Activated T-helper 9 cell treated with anti-CD3 and anti-CD28 coated beads, Interleukin-2, amount 50 U/mL, for 16 hours (primary cell): ENCODE data around the gene SLC25A46.
"Not testable (repeated sequence)": the region's sequence is repeated elsewhere in the genome, so short reads cannot be mapped to it uniquely, and the experiment has no call there.

ENCODE experiments used
- DNase-seq: peaks from one replicate; pipeline ENCODE4 v3.0.0-alpha.2; 2020; ENCODE audit warnings: low read depth

The SLC25A46 gene

DNA sequence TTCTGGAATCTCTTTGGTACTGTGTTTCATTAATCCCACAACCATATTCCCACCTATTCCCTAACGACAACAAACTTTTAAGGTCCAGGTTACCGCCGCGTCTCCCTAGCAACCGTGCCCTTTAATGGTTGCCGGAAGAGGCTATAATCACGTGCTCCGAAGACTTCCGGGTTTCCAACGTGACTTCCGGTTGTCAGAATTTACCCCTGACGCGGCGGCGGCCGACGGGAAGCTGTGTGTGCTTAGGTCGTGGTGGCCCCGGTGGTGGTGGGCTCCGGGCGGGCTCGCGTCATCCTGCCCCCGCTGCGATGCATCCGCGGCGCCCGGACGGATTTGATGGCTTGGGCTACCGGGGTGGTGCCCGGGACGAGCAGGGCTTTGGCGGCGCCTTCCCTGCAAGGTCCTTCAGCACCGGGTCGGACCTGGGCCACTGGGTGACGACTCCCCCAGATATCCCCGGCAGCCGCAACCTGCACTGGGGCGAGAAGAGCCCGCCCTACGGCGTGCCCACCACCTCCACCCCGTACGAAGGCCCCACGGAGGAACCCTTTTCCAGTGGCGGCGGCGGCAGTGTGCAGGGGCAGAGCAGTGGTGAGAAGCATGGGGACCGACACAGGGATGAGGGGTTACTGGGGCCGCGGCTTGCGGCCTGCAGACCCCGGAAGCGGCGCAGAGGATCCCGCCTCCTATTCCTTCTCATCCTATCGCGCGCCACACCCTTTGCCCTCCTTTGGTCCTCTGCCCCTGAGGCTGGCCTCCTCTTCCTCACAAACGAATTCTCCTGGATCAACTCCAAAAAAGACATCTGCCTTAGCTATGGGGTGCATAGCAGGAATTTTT is at the start of gene SLC25A46:
Gene SLC25A46 (plus strand): TSS at position 196 of the 840 bp plus-strand sequence. CDS start 113 bp downstream, at position 309.
- DNase-seq, result peak; percentile 78

- DNase-seq, result not testable (repeated sequence)
Measured at GRCh38 chr5:110690587-110690986, 48.2 kb upstream of the SLC25A46 start.

DNA sequence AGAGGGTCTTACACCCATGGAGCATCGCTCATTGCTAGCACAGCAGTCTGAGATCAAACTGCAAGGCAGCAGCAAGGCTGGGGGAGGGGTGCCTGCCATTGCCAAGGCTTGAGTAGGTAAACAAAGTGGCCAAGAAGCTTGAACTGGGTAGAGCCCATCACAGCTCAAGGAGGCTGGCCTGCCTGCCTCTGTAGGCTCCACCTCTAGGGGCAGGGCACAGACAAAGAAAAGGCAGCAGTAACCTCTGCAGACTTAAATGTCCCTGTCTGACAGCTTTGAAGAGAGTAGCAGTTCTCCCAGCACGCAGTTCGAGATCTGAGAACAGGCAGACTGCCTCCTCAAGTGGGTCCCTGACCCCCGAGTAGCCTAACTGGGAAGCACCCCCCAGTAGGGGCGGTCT is 46.1 kb upstream of the SLC25A46 start:
- DNase-seq, result not testable (repeated sequence)

DNA sequence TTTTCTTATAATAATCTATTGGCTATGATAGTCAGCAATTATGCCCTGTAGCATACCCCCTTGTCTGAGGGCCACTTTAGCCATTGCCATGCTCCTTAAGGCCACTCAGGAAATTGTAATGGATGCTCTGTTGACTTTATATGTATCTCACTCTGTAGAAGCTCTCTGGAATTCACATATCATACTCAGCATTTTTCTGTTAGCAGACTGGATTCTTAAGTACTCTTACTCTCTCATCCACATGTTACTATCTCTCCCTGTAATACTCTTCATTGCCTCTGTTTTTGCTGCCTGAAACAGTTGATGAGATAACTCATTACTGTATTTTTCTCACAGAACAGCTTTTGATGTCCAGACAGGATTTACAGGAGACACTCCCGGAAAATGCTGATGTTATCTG is 36.5 kb upstream of the SLC25A46 start:
- DNase-seq, result no peak

- no peak for DNase-seq
Measured at GRCh38 chr5:110702704-110703103, 36.1 kb upstream of the SLC25A46 start.

- no peak for DNase-seq
Measured at GRCh38 chr5:110703481-110703880, 35.3 kb upstream of the SLC25A46 start.

DNA sequence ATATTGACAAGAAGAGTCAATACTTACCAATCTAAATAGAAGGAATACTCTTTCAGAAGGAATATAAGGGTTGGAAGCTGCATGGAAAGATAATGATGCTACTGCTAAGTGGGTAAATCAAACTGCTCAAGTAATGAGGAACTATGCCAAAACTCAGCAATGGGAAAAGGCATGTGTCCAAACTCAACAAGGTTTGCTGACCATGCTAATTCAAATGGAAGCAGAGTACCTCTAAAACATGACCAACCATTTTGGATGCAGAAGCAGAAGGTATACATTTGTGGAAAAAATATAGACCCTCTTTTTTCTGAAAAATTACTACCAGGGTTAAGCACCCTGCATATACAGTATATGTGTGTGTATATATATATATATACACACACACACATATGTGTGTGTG is 33.5 kb upstream of the SLC25A46 start:
- DNase-seq, result no peak

DNA sequence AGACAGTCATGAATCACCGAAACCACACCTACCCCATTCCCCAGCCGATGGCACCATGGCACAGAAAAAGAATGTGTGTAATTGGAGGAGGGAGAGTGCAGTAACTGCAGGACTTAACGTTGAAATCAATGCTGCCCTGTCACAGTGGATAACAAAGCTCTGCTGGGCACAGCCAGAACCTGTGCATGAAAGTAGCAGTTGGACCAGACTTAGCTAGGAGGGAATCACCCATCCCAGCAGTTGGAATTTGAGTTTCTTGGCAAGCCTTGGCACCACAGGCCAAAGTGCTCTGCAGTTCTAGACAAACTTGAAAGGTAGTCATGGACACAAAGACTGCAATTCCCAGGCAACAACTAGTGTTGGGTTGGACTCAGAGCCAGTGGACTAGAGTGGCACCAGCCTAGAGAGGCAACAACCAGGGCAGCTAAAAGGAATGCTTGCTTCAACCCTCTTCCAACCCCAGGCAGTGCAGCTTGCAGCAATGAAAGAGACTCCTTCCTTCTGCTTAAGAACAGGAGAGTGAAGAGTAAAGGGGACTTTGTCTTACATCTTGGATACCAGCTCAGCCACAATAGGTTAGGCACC is 31.5 kb upstream of the SLC25A46 start:
- no peak for DNase-seq

- DNase-seq, result no peak
Measured at GRCh38 chr5:110716247-110717245, 22.3 kb upstream of the SLC25A46 start.

DNA sequence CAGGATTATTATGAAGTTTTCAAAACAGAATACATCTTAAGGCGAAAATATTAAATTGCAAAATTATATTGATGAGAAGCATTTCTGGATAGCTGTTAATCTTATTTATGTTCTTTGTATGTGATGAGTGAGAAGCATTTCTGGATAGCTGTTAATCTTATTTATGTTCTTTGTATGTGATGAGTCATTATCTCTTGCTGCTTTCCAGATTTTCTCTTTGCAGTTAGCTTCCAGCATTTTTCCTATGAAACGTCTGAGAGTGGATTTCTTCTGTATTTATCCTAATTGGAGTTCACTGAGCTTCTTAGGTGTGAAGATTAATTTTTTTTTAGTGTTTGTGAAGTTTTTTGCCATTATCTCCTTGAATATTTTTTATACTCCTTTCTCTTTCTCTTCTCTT is 20.5 kb upstream of the SLC25A46 start:
- DNase-seq, result no peak

GRCh38 chr5:110726249-110727024 is 12.4 kb upstream of the SLC25A46 start, which contains the start of gene TMEM232:
Gene TMEM232 (minus strand): TSS chr5:110726671. CDS start chr5:110667352, 59,319 bp downstream.
- peak; percentile 53 for DNase-seq

DNA sequence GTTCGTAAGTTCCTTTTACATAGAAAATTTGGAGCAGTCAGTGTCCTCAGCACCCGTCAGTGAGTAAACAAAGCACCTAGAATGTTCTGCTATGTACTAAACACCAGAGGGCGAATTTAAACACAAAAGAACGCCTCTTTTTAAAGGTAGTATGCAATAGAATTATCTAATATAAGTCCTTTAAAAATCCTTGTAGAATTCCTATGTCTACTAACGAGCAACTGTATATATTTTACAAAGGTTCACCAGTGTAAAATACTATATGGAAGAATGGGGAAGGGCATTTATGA is 11.8 kb upstream of the SLC25A46 start:
- DNase-seq, result no peak

DNA sequence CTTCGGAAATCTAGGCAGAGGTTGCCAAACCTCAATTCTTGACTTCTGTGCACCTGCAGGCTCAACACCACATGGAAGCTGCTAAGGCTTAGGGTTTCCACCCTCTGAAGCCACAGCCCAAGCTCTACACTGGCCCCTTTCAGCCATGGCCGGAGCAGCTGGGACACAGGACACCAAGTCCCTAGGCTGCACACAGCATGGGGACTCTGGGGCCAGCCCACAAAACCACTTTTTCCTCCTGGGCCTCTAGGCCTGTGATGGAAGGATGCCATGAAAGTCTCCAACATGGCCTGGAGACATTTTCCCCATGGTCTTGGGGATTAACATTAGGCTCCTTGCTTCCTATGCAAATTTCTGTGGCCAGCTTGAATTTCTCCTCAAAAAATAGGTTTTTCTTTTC is 7.3 kb upstream of the SLC25A46 start:
- not testable (repeated sequence) for DNase-seq

DNA sequence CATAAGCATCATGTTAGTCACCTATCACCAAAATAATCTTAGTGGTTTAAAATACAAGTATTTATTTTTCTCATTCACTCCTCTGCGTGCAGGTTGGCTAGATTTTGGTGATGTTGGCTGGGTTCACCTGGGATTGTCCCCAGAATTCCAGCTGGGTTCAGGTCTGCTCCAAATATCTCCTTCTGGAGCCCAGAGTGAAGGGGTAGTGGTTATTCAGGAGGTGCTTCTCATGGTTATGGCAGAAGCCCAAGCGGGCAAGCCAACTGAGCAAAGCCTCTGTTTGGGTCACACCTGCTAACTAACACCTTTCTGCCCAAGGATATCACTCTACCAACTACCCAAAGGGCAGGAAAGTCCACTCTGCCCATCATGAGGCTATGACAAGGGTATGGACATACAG is 4.7 kb upstream of the SLC25A46 start:
- DNase-seq, result no peak

DNA sequence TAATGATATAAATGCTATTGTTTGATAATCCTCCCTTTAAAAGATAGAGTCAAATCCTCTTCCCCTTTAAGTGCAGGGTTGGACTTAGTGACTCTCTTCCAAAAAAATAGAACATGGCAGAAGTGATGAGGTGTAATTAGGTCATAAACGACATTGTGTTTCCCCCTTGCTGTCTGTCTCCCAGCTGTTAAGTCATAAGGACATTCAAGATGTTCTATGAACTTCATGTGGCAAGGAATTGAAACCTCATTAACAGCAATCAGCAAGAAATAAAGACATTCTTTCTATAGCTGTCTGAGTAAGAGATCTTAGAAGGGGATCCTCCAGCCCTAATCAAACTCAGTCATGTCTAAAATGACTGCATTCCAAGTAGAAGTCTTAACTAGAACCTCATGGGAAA is 3.3 kb upstream of the SLC25A46 start:
- DNase-seq, result no peak

GRCh38 chr5:110736753-110737152 is 2.1 kb upstream of the SLC25A46 start:
- DNase-seq, result no peak

GRCh38 chr5:110738503-110738811 is 350 bp upstream of the SLC25A46 start:
- no peak for DNase-seq

DNA sequence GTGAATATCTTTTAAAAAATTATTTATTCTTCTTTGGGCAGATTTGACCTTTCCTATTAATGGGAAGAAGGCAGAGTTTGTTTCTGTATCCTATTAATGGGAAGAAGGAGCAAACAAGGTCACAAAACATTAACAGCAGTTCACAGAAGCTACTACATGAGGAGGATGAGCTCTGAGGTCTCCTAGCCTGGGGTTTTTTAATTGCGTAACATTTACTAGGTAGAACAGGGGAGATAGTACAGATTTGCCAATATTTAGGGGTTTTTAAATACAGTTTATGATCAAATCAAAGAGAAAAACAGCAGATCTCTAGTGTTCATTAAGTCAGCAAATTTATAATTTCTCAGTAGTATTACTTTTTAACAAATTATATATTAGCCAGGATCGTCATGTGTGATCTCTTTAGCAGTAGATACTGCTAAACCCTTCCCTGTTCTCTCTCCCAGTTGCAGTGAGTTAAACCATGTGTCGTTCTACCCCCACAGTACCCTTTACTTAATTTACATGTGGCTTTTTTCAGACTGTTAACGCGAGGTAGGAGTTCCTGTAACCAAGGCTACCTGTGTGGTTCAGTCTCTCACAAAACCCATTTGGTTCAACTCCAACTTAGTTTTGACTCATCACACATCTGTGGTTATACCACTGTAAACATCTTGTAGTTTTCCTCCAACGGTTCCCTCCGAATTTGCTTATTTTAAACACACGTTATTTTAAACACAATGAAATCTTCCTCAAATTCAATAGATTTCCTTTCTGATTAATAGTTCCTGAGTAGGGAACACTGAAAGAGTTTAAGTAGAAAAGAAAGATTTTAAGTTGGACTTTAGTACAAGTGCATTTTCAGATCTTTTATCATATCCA is 13.3 kb downstream of the SLC25A46 start:
- DNase-seq, result no peak

DNA sequence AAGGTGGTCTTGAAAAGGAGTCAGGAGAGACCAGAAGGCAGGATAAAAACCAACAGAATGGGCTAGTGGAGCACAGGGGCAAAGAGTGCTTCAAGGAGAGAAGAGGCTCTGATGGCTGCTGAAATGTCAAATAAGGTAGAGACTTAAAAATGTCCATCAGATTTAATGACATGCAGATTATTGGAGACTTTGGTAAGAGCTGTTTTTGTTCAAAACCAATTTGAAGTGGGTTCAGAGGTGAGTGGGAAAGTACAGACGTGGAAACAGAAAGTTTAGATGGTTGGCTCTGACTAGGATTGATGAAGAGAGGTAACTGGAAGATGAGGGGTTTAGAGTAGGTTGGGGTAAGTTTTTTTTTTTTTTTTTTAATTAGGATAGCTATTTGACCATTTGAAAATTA is 14.1 kb downstream of the SLC25A46 start:
- no peak for DNase-seq

DNA sequence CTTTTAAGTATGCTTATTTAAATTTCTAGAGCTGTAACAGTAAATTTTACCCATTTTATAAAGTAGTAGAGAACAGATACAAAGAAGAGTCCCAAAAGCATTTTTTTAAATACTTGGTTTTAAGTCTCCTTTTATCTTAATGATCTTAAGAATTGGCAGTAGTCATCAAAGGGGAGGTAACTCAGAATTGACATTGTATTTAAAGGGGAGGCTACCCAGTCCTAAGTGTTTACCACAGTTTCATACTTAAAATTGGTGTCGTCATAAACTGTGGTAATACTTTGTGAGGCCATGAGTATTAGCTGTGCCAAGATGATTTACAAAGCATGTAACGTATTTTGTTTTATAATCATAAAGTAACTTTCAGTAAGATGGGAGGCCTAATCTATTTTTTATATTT is 14.8 kb downstream of the SLC25A46 start:
- DNase-seq, result no peak

GRCh38 chr5:110754181-110754580 is 15.4 kb downstream of the SLC25A46 start:
- DNase-seq, result no peak
